Measurements from ENCODE around the gene SLC17A5.
"Not testable (repeated sequence)": the region's sequence is repeated elsewhere in the genome, so short reads cannot be mapped to it uniquely, and the experiment has no call there.

Gene SLC17A5

GRCh38 chr6:73614802-73615201 is 39.0 kb downstream of the SLC17A5 start:
- DNase-seq (ENCODE audit: low read depth): no peak

DNA sequence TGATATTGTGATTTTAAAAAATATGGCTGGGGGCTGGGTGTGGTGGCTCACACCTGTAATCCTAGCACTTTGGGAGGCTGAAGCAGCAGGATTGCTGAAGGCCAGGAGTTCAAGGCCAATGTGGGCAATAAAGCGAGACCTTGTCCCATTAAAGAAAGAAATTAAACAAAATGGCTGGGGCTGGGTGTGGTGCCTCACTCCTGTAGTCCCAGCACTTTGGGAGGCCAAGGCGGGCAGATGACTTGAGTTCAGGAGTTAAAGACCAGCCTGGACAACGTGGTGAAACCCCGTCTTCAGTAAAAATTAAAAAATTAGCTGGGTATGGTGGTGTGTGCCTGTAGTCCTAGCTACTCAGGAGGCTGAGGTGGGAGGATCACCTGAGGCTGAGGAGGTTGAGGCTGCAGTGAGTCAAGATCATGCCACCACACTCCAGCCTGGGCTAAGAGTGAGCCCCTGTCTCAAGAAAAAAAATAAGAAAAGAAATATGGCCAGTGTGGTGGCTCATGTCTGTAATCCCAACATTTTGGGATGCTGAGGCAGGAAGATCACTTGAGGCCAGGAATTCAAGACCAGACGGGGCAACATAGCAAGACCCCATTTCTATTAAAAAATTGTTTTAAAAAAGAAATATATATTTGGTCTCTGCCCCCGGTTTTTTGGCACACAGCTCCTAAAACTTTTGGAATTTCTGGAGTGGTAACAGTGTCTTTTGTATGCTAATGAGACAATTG is 39.8 kb downstream of the SLC17A5 start:
- no peak for DNase-seq (ENCODE audit: low read depth)

GRCh38 chr6:73612611-73613010 is 41.2 kb downstream of the SLC17A5 start:
- DNase-seq (ENCODE audit: low read depth): no peak

DNA sequence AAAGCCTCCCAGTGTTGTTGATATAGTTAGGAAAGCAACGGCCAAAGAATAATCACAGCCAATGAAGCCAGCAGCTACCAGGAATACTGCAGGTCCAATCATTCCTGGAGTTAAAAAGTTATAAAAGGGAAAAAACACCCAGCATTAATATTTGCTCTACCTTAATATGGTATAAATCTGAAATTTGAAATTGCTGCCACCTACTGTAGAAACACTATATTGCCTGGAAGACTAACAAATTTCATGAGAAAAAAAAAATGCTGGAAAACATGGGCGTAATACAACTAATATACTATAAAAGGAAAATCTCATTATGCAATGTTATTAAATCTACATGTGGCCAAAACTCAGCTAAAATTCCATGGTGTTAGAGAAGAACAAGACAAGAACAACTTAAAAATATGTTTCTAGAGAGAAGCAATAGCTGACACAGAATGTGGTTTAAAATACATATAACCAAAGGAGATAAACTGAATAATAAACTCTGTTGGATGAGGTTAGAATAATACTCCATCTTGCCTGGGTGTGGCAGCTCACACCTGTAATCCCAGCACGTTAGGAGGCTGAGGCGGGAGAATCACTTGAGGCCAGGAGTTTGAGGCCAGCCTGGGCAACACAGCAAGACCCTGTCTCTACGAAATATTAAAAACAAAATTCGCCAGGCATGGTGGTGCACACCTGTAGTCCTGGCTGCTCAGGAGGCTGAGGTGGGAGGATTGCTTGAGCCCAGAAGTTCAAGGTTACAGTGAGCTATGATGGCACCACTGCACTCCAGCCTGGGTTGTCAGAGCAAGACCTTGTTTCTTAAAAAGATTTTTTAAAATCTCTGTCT is 43.1 kb downstream of the SLC17A5 start:
- DNase-seq (ENCODE audit: low read depth): peak; percentile 55

- no peak for DNase-seq (ENCODE audit: low read depth)
Observed at GRCh38 chr6:73608761-73609160, 45.0 kb downstream of the SLC17A5 start.

- DNase-seq (ENCODE audit: low read depth): no peak
Observed at GRCh38 chr6:73606428-73606827, 47.4 kb downstream of the SLC17A5 start.

DNA sequence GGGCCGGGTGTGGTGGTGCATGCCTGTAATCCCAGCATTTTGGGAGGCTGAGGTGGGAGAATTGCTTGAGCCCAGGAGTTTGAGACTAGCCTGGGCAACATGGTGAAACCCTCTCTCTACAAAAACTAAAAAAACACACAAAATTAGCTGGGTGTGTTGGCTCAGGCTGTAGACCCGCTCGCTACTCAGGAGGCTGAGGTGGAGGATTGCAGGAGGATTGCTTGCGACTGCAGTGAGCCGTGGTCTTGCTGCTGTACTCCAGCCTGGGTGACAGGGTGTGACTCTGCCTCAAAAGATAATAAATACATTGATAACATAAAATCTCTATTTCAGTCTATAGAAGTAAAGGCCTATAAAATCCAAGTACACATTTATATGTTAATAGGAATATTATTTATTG is 49.3 kb downstream of the SLC17A5 start:
- DNase-seq (ENCODE audit: low read depth): no peak

- no peak for DNase-seq (ENCODE audit: low read depth)
Observed at GRCh38 chr6:73604020-73604419, 49.8 kb downstream of the SLC17A5 start.

DNA sequence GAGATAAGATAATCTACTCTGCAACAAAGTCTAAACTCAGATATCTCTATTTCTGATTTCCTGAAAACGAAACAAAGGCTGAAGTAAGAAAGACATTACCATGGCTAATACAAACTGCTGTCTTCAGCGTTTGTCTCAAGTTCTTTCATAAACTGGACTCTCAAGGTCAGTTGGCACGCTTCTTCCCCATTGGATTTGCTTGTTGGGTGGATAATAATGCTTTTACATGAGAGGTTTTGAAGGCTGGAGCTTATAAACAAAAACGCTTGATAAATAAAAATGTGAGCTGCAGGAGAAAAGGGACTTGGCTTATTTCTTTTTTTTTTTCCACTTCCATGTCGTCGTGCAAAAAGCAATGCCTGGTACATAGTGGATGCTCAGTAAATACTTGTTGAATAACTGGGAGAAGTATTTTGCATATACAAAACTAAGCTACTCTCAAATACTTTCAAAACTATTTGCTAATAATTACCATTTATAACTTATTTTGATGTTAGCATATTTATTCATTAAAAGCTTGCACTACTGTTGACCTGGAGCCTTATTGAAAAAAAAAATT is 67.3 kb downstream of the SLC17A5 start:
- peak; percentile 26 for DNase-seq (ENCODE audit: low read depth)

- DNase-seq (ENCODE audit: low read depth): peak; percentile 65
Observed at GRCh38 chr6:73585566-73586415, 68.0 kb downstream of the SLC17A5 start.

GRCh38 chr6:73581293-73581692 is 72.5 kb downstream of the SLC17A5 start:
- no peak for DNase-seq (ENCODE audit: low read depth)

DNA sequence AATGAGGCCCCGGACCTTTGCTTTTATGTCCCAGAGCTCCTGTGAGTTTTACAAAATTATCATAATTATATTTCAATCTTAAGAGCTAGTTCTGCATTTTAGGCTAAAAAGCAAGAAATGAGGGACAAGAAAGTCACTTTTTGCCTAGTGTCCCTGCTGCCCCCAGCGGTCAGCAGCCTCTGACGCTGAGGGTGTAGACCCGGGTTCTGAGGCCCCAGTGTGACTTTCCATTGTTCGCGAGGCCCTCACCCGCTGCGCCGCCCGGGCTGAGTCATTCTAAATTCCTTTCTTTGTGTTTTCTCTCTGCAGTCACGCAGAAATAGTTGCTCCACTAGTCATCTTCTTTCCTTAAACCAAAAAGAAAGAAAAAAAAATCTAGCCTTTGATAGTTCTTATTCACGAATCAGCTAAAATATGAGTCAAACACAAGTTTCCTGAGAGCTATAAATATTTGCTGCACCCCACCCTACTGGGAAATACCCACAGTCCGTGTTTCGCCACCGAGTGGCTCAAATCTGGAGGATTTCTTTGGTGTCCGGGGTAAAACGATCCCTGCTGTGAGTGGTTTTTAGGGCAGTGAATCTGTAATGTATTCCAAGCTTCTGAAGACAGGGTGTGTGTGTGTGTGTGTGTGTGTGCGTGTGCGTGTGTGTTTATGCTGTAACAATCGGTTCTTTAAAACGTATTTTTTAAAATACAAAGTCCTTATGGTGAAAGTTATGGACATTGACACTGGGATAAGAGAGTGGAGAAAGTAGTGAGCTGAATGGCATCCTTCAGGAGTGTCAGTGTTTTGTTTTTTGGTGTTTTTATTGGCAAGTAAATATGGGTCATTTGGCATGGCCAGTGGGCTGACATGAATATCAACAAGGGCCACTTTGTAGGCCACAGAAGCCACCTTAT is 73.3 kb downstream of the SLC17A5 start:
- DNase-seq (ENCODE audit: low read depth): peak; percentile 99

DNA sequence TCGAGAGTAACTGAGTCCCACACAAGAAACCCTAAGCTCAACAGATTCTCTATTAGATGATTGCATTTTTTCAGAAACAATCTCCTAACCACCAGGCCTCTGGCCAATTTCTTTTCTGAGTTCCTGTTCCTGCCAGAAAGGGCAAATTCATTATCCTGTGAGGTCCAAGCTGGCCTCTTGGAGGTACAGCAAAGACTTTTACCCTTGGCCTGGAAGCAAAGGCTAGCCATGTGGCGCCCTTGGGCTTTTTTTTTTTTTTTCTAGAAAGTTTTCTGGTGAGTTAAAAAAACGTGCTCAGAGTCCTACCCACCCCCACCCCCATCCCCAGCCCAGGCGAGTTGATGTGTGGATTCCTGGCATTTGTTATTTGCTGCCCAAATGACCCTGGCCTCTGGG is 73.9 kb downstream of the SLC17A5 start:
- DNase-seq (ENCODE audit: low read depth): peak; percentile 98

DNA sequence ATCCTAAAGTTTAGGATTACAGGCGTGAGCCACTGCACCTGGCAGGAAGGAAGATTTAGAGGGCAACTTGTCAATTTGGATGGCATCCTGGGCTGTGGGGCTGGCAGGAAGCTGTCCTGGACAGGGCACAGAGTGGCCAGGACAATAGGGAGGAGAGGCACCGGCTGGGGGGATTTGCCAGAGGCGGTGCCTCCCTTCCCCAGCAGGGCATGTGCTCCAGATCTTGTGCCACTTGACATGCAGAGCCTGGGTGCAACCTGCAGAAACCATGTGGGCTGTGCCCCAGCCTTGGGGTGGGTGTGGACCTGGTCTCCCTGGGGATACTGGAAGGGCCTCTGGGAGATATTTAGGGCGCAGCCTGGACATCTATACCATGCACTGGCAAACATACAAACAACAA is 74.4 kb downstream of the SLC17A5 start:
- DNase-seq (ENCODE audit: low read depth): peak; percentile 5

GRCh38 chr6:73577676-73578075 is 76.1 kb downstream of the SLC17A5 start:
- DNase-seq (ENCODE audit: low read depth): no peak

DNA sequence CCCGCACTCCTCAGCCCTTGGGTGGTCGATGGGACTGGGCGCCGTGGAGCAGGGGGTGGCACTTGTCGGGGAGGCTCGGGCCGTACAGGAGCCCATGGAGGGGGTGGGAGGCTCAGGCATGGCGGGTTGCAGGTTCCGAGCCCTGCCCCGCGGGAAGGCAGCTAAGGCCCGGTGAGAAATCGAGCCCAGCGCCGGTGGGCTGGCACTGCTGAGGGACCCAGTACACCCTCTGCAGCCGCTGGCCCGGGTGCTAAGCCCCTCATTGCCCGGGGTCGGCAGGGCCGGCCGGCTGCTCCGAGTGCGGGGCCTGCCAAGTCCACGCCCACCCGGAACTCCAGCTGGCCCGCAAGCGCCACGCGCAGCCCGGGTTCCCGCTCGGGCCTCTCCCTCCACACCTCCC is 81.3 kb downstream of the SLC17A5 start:
- DNase-seq (ENCODE audit: low read depth): not testable (repeated sequence)

GRCh38 chr6:73571218-73572181 is 82.3 kb downstream of the SLC17A5 start:
- DNase-seq (ENCODE audit: low read depth): not testable (repeated sequence)

DNA sequence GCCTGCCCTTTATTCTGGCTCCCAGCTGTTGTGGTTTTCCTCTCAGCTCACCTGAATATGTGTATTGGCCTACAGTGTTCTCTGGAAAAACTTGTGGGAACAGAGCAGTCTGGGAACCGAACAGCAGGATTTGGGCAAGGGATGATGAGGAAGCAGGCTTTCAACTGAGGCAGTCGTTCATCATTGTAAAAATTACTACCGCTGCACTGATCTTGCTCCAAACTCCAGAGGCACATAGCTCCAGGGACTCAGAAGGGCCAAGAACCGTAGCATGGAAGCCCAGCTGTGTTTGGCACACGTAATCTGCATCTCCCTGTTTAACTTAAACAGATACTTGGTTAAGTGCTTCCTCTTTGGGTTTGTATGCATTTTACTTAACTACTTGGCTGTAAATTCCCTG is 84.7 kb downstream of the SLC17A5 start:
- no peak for DNase-seq (ENCODE audit: low read depth)

GRCh38 chr6:73566954-73567591 is 86.7 kb downstream of the SLC17A5 start:
- DNase-seq (ENCODE audit: low read depth): peak; percentile 73
